Stimulated activated naive CD8-positive, alpha-beta T cell treated with anti-CD3 and anti-CD28 coated beads, Interleukin-15, Interleukin-2, amounts not matched to agents 100 ng/mL and 50 ng/mL, for 24 hours (primary cell): ENCODE data around the gene SPOPL.

ENCODE experiments used
- H3K27ac Mint-ChIP-seq: one replicate; pipeline ENCODE4 v1.8.0; 2021; ENCODE audit warnings: mild to moderate bottlenecking, mixed read lengths
- H3K27me3 Mint-ChIP-seq: one replicate; pipeline ENCODE4 v1.8.0; 2021; ENCODE audit warnings: mixed read lengths
- H3K36me3 Mint-ChIP-seq: one replicate; pipeline ENCODE4 v1.8.0; 2021; ENCODE audit warnings: low read depth, mixed read lengths
- H3K4me1 Mint-ChIP-seq: one replicate; pipeline ENCODE4 v1.8.0; 2021; ENCODE audit warnings: low read depth, mixed read lengths
- H3K4me3 Mint-ChIP-seq: one replicate; pipeline ENCODE4 v1.8.0; 2021; ENCODE audit warnings: mild to moderate bottlenecking, mixed read lengths
- H3K9me3 Mint-ChIP-seq: one replicate; pipeline ENCODE4 v1.8.0; 2021; ENCODE audit warnings: mixed read lengths

The SPOPL gene

DNA sequence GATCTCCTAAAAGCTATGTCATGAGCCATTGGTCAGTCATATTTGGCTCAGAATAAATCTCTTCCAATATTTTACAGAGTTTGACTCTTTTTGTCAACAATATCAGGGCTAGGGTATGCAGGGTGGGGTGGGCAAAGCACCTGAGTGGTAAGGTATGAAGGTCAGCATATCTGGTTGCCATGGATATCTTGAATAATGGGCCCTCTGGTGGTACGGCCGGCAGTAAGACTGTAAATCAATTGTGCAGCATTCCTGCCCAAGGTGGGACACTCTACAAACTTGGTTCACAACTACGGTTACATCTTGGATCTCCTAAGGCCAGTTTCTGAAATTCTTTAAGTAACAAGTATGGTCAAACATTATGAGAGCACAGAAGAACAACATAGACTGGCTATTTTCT lies 119.6 kb downstream of the SPOPL start:
- no peaks in the 10 kb centered on the region for H3K4me1 Mint-ChIP-seq
- H3K4me3 Mint-ChIP-seq = no peak overlapping the region
- no peaks in the 10 kb centered on the region for H3K36me3 Mint-ChIP-seq
- peaks cover 30% of the 10 kb centered on the region for H3K27me3 Mint-ChIP-seq
- peaks cover 7% of the 10 kb centered on the region for H3K9me3 Mint-ChIP-seq
- no peak overlapping the region for H3K27ac Mint-ChIP-seq

DNA sequence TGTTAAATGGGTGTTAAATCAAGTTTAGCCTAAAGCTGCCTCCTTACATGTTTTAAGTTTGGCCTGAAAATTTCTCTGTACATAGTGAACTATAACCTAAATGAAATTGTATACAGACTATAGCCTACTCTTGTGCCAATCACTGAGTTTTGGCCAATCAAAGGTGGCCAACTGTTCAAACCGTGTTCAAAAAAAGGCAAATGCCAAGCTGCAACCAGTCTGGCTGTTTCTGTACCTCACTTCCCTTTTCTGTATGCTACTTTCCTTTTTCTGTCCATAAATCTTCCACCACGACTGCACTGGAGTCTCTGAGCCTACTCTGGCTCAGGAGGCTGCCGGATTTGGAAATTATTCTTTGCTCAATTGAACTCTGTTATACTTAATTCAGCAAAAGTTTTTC lies 121.0 kb downstream of the SPOPL start:
- H3K4me3 Mint-ChIP-seq = no peak overlapping the region
- peaks cover 7% of the 10 kb centered on the region for H3K9me3 Mint-ChIP-seq
- H3K27me3 Mint-ChIP-seq = peaks cover 26% of the 10 kb centered on the region
- no peak overlapping the region for H3K27ac Mint-ChIP-seq
- H3K36me3 Mint-ChIP-seq = no peaks in the 10 kb centered on the region
- no peaks in the 10 kb centered on the region for H3K4me1 Mint-ChIP-seq
